NCI-H524 (cell line): ENCODE results near the gene CLCNKB.

ENCODE experiments used
- DNase-seq, 2 experiments: peaks; one replicate each; lab custom pipeline; 2025; lab: John Stamatoyannopoulos, UW

CLCNKB gene

GRCh38 chr1:16076031-16076864, 32.7 kb downstream of the CLCNKB start:
- no peak for DNase-seq

- no peak for DNase-seq
Observed at GRCh38 chr1:16076865-16077238, 33.3 kb downstream of the CLCNKB start.

GRCh38 chr1:16077406-16078245, 34.0 kb downstream of the CLCNKB start:
- no peak for DNase-seq

GRCh38 chr1:16078925-16079656, 35.5 kb downstream of the CLCNKB start:
- DNase-seq, result peak; percentile 57 to 75

GRCh38 chr1:16080422-16081150, 37.0 kb downstream of the CLCNKB start:
- no peak for DNase-seq

- no peak for DNase-seq
Observed at GRCh38 chr1:16081636-16082035, 38.1 kb downstream of the CLCNKB start.

- peak in 1 of 2 experiments; percentile 53 for DNase-seq
Observed at GRCh38 chr1:16082283-16083038, 38.9 kb downstream of the CLCNKB start.

- DNase-seq, result no peak
Observed at GRCh38 chr1:16083486-16083885, 39.9 kb downstream of the CLCNKB start.

GRCh38 chr1:16085522-16085921, 41.9 kb downstream of the CLCNKB start:
- no peak for DNase-seq

- no peak for DNase-seq
Observed at GRCh38 chr1:16087733-16088132, 44.2 kb downstream of the CLCNKB start.

GRCh38 chr1:16088351-16088911, 44.8 kb downstream of the CLCNKB start:
- DNase-seq, result no peak

GRCh38 chr1:16088996-16089395, 45.4 kb downstream of the CLCNKB start:
- no peak for DNase-seq

GRCh38 chr1:16090076-16090826, 46.7 kb downstream of the CLCNKB start:
- DNase-seq, result no peak

- no peak for DNase-seq
Observed at GRCh38 chr1:16091296-16091695, 47.7 kb downstream of the CLCNKB start.

GRCh38 chr1:16092097-16092922, 48.7 kb downstream of the CLCNKB start:
- no peak for DNase-seq

GRCh38 chr1:16092923-16093511, 49.4 kb downstream of the CLCNKB start:
- DNase-seq, result no peak

- DNase-seq, result no peak
Observed at GRCh38 chr1:16093611-16094010, 50.0 kb downstream of the CLCNKB start.

- no peak for DNase-seq
Observed at GRCh38 chr1:16094453-16095158, 51.0 kb downstream of the CLCNKB start.
